Neural cell (in vitro differentiated cells): ENCODE measurements around the gene GAB1. TPM values are rescaled to one million over a fixed set of nuclear protein-coding genes. Genes with fewer than 3 reads are reported as not detected.

Experiments
- H2AFZ ChIP-seq: fragments of 200-600, 300-800 bp; sonication (generic), shearing (Covaris generic); 2 replicates; pipeline ENCODE4 v1.6.0; 2014; ENCODE audit warnings: low read depth, mild to moderate bottlenecking, antibody characterized with exemption, low read length, moderate library complexity
- H3F3A ChIP-seq: fragments of 200-600 bp; shearing (Covaris generic); 2 replicates; pipeline ENCODE4 v1.6.1; 2016; ENCODE audit warnings: mild to moderate bottlenecking, moderate library complexity, mixed read lengths, antibody characterized with exemption, low read length; ENCODE audit not compliant: insufficient read depth, poor library complexity, severe bottlenecking
- H3K27ac ChIP-seq: fragments of 200-600, 300-800 bp; sonication (generic), shearing (Covaris generic); 2 replicates; pipeline ENCODE4 v1.5.1; 2014; ENCODE audit warnings: mild to moderate bottlenecking, low read length, moderate library complexity
- H3K27me3 ChIP-seq: fragments of 300-800, 200-600 bp; sonication (generic), shearing (Covaris generic); 2 replicates; pipeline ENCODE4 v1.6.0; 2014; ENCODE audit warnings: mild to moderate bottlenecking, low read depth, low read length, moderate library complexity; ENCODE audit not compliant: insufficient read depth
- H3K36me3 ChIP-seq: fragments of 300-800, 200-600 bp; sonication (generic), shearing (Covaris generic); 2 replicates; pipeline ENCODE4 v1.5.1; 2014; ENCODE audit warnings: mild to moderate bottlenecking, antibody characterized with exemption, low read length, moderate library complexity; ENCODE audit not compliant: insufficient read depth
- H3K4me2 ChIP-seq: fragments of 300-800, 200-600 bp; sonication (generic), shearing (Covaris generic); 2 replicates; pipeline ENCODE4 v1.6.0; 2014; ENCODE audit warnings: mild to moderate bottlenecking, low read length
- H3K4me3 ChIP-seq: fragments of 300-800, 200-600 bp; sonication (generic), shearing (Covaris generic); 2 replicates; pipeline ENCODE4 v1.5.1; 2014; ENCODE audit warnings: mild to moderate bottlenecking, low read length, moderate library complexity
- H3K79me2 ChIP-seq: fragments of 200-600 bp; shearing (Covaris generic); replicated peaks from 2 replicates; pipeline ENCODE4 v1.6.0; 2014; ENCODE audit warnings: mild to moderate bottlenecking, low read length, moderate library complexity; ENCODE audit not compliant: insufficient read depth
- H3K9ac ChIP-seq: fragments of 300-800, 200-600 bp; sonication (generic), shearing (Covaris generic); 2 replicates; pipeline ENCODE4 v1.6.1; 2016; ENCODE audit warnings: mild to moderate bottlenecking, low read length, mixed read lengths
- H3K9me2 ChIP-seq: fragments of 200-600 bp; shearing (Covaris generic); 2 replicates; pipeline ENCODE4 v1.6.1; 2016; ENCODE audit warnings: mild to moderate bottlenecking, low read length, mixed read lengths; ENCODE audit not compliant: insufficient read depth
- H3K9me3 ChIP-seq: fragments of 200-600, 300-800 bp; sonication (generic), shearing (Covaris generic); 2 replicates; pipeline ENCODE4 v1.6.1; 2016; ENCODE audit warnings: mild to moderate bottlenecking, mixed run types, low read length, moderate library complexity, mixed read lengths
- H4K20me1 ChIP-seq: fragments of 200-600 bp; shearing (Covaris generic); 2 replicates; pipeline ENCODE4 v1.6.1; 2016; ENCODE audit warnings: mild to moderate bottlenecking, mixed run types; ENCODE audit not compliant: insufficient read depth
- CTCF ChIP-seq: fragments of 450-650 bp; IDR thresholded peaks from 2 replicates; pipeline ENCODE4 v1.5.1; 2014; ENCODE audit warnings: antibody characterized with exemption, mild to moderate bottlenecking, moderate library complexity; ENCODE audit not compliant: poor library complexity, severe bottlenecking
- EP300 ChIP-seq: fragments of 450-650 bp; conservative IDR thresholded peaks from 2 replicates; pipeline ENCODE4 v1.6.1; 2014; ENCODE audit warnings: antibody characterized with exemption, mild to moderate bottlenecking, moderate library complexity; ENCODE audit not compliant: poor library complexity, severe bottlenecking
- EZH2 ChIP-seq: fragments of 200-600, 300-800 bp; shearing (Covaris generic), sonication (generic); IDR thresholded peaks from 2 replicates; pipeline ENCODE4 v1.6.1; 2014; ENCODE audit warnings: antibody characterized with exemption, low read length, borderline replicate concordance, mild to moderate bottlenecking; ENCODE audit not compliant: insufficient read depth, poor library complexity, severe bottlenecking
- MXI1 ChIP-seq: fragments of 450-650 bp; conservative IDR thresholded peaks from 2 replicates; pipeline ENCODE4 v1.6.1; 2014; ENCODE audit warnings: antibody characterized with exemption, mild to moderate bottlenecking; ENCODE audit not compliant: poor library complexity, severe bottlenecking
- POLR2AphosphoS5 ChIP-seq: IDR thresholded peaks from 2 replicates; pipeline ENCODE4 v1.6.1; 2012
- RAD21 ChIP-seq: fragments of 450-650 bp; conservative IDR thresholded peaks from 2 replicates; pipeline ENCODE4 v1.6.1; 2014; ENCODE audit warnings: antibody characterized with exemption, mild to moderate bottlenecking, moderate library complexity
- REST ChIP-seq: IDR thresholded peaks from 2 replicates; pipeline ENCODE4 v1.6.1; 2012; ENCODE audit warnings: borderline replicate concordance
- SMC3 ChIP-seq: fragments of 450-650 bp; conservative IDR thresholded peaks from 2 replicates; pipeline ENCODE4 v1.6.1; 2014; ENCODE audit warnings: antibody characterized with exemption, mild to moderate bottlenecking, moderate library complexity; ENCODE audit not compliant: poor library complexity
- TAF1 ChIP-seq: IDR thresholded peaks from 2 replicates; pipeline ENCODE4 v1.6.1; 2012; ENCODE audit warnings: low read depth
- polyA plus RNA-seq: library from polyadenylated mRNA; depleted of rRNA; stranded (reverse); fragments of >200 nt; gene quantifications from 2 replicates; pipeline ENCODE4 v1.2.3, GENCODE V29; 2014

GAB1 gene
- polyA plus RNA-seq, 1 donor from 2014 or later = 2.4 TPM

- Histone ChIP-seq H3K9ac (no peak overlapping the region), H2AFZ (no peak overlapping the region), H4K20me1 (no peaks in the 10 kb centered on the region), H3F3A (no peaks in the 10 kb centered on the region), H3K4me2 (no peak overlapping the region), H3K9me3 (no peaks in the 10 kb centered on the region), H3K27me3 (no peaks in the 10 kb centered on the region), H3K79me2 (no peaks in the 10 kb centered on the region), H3K9me2 (no peaks in the 10 kb centered on the region), H3K4me3 (no peak overlapping the region), H3K27ac (no peak overlapping the region), H3K36me3 (no peaks in the 10 kb centered on the region)
- TF ChIP-seq EP300 = no peak
- TF ChIP-seq RAD21 = no peak
- TF ChIP-seq EZH2 = no peak
- no peak for TF ChIP-seq CTCF
- no peak for TF ChIP-seq MXI1
- TF ChIP-seq SMC3 = no peak
- TF ChIP-seq TAF1 = no peak
- no peak for TF ChIP-seq POLR2AphosphoS5
Measured at GRCh38 chr4:143345356-143345755, 8.7 kb downstream of the GAB1 start.

- H3K9ac ChIP-seq = no peak overlapping the region
- H3K79me2 ChIP-seq = no peaks in the 10 kb centered on the region
- no peak overlapping the region for H3K27ac ChIP-seq
- H4K20me1 ChIP-seq = no peaks in the 10 kb centered on the region
- H3K9me2 ChIP-seq = no peaks in the 10 kb centered on the region
- no peaks in the 10 kb centered on the region for H3K27me3 ChIP-seq
- H3K9me3 ChIP-seq = no peaks in the 10 kb centered on the region
- no peak overlapping the region for H2AFZ ChIP-seq
- H3K4me2 ChIP-seq = no peak overlapping the region
- H3K4me3 ChIP-seq = no peak overlapping the region
- H3F3A ChIP-seq = no peaks in the 10 kb centered on the region
- H3K36me3 ChIP-seq = no peaks in the 10 kb centered on the region
- TF ChIP-seq RAD21 (no peak), TAF1 (no peak), SMC3 (no peak), REST (no peak), EZH2 (no peak), EP300 (no peak), MXI1 (no peak), POLR2AphosphoS5 (no peak), CTCF (no peak)
Measured at GRCh38 chr4:143346206-143346605, 9.5 kb downstream of the GAB1 start.
